Inferior parietal cortex (tissue), 1 donor: ENCODE results near the gene SH3BP5.

Experiments used
- DNase-seq: peaks from one replicate; pipeline ENCODE4 v3.0.0-alpha.2; 2016; ENCODE audit errors: extremely low spot score

The SH3BP5 gene

DNA sequence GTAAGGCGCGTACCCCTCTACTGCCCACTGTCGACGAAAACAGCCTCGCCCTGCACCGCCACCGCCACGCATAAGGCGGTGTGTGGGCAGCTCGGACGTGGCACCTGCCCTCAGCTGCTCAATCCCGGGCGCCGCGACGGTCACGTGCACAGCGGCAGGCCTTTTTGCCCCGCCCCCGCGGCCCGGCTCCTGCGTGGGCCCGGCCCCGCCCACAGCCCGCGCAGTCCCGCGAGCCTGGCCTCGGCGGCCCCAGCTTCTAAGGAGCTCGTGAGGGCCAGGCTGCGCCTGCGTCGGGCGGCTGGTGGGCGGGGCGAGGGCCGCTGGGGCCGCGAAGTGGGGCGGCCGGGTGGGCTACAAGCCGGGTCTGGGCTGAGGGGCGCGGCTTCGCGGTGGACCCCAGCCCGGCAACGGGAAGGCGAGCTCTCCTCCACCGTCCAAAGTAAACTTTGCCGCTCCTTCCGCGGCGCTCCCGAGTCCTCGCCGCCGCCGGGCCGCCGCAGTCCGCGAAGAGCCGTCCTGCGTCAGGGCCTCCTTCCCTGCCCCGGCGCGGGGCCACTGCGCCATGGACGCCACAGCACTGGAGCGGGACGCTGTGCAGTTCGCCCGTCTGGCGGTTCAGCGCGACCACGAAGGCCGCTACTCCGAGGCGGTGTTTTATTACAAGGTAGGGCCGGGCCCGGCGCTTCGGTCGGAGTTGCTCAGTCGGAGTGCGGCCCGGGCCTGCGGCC lies 126.3 kb downstream of the SH3BP5 start, which contains the start of gene CAPN7:
CAPN7 (plus strand) TSS at position 313 of the 728 bp plus-strand sequence; CDS start at position 563, 250 bp downstream.
- DNase-seq: peak; percentile 90

- no peak for DNase-seq
Measured at GRCh38 chr3:15205482-15205933, 126.9 kb downstream of the SH3BP5 start.
